GM19099 (cell line): ENCODE results near the gene GPRIN3.

Experiments used
- POLR2A ChIP-seq: IDR thresholded peaks from 3 replicates; pipeline ENCODE4 v1.6.1; 2011; ENCODE audit warnings: low read depth; ENCODE audit not compliant: insufficient read length; ENCODE audit errors: extremely low read depth

The GPRIN3 gene

DNA sequence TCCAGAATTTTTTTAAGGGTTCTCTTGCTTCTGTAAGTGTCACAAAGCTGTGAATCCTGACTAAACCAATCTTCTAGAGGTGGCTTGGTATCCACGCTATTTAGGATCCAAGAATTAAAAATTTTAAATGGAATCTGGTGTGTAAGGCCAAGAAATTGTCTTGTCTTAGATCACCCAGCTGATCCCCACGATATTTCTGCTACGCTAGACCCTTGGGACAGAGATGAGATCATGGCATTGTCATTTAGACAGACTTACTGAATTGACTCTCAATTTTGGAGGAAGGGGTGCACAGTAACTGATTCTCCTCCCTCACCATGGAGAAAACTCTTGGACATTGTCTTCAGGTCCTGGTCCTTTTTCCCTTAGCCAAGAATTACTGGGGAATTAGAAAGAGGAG is 5.7 kb downstream of the GPRIN3 start:
- no peak for TF ChIP-seq POLR2A

DNA sequence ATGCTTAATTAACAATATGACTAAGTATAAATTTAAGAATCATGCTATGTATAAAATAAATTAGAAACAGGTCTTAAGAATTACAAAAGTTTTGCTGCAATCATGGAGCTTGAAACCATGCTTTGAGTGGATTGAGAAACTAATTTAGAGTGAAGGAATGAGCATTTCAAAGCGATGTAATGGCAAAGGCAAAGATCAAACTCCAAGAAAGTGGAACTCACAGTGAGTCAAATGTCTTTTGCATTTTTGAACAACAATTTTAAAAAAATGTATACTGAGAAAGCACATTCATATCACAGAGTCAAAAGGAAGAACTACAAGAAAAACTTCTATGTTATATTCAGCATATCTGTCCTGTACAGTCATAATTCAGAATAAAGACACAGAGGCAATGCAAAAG is 6.6 kb downstream of the GPRIN3 start:
- no peak for TF ChIP-seq POLR2A

DNA sequence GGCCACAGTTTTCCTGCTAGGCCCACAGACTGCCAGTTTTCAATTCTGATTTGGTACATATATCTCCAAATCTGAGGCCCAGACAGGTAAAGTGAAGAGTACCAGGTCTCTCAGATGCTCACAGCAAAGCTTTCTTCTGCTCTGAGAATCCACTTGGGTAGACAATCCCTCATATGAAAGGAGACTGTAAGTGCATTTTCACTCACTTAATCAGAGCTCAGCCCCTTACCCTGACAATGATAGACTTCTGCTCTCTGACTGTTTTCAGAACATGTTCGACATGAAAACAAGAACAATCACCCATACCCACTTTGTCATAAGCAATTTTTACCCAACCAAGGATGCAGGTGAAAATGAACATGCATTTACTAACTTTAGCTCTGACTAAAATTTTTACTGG is 7.1 kb downstream of the GPRIN3 start:
- TF ChIP-seq POLR2A, result no peak

DNA sequence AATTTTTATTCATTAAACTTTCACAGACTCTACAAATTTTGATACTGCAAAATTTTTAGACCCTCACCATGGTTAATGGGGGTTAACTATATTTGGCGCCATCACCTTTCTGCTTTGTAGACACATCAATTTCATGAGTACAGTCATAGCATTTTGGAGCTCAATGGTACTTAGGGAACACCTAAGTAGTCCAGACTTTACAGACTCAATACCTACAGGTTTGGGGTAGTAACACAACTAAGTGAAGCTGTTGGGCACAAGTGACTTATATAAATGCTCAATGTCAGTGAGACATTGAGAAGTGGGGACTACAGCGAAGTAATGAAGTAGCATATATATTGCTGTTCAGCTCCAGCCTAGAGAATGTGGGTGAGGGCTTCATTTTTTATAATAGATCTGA is 7.5 kb downstream of the GPRIN3 start:
- TF ChIP-seq POLR2A, result no peak

DNA sequence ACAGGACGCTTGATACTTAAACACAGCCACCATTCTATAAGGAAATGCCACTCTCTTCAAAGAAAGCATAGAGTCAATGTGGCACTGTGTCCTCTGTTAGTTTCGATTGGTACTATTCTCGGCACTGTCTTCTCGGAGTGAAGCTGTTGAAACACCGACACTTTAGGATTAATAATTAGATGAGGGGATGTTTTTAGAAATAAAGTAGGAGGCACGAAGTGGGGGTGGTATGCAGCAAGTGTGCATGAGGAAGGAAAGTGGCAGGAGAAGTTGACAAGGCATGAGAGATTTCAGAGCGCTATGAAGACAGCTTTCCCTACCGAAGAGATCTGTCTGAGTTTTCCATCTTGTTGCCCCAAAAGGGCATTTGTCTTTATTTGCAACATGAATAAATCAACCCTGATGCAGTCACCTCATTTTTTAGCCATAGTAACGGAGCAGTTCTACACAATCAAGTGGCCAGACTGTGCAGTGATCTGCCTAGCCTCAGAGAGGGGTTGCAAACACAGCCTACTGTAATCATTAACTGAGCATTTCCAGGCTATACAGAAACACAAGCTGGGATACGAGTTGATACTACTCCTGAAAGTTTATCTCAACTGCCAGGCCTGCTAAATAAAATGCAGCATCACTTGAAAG is 8.3 kb downstream of the GPRIN3 start:
- no peak for TF ChIP-seq POLR2A

DNA sequence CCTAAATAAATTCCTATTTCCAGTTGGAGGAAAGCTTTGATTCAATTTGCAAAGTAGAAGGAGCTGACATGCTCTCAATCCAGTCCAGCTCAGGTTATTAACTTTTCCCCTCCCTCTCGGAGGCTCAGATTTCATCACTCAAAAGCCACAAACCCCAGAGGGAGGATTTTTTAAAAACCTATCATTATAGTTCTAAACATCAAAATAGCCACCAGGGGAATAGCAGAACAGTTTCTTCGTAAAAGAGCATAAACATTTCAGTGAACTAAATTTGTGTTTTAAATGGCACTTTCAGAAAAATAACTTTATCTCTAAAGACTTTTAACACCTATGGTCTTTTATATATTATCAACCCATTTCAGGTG is 8.8 kb downstream of the GPRIN3 start:
- TF ChIP-seq POLR2A, result no peak

DNA sequence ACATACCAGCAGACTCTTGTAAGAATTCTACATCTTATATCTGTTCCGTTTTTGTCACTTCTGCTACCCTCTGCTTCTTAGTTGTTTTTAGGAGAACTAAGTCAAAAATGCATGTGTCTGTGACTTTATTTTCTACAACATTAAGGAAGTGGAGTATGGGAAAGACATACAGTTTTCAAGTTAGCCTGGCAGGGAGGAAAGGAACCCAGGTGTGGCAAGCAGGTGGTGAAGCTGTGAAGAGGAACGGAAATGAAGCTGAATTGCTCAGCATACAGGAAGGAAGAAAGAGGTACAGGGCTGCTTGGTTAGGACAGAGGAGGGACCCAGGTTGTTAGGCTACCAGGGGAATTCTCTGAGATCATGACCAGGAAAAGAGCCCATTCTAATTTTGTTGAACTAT is 9.4 kb downstream of the GPRIN3 start:
- no peak for TF ChIP-seq POLR2A

DNA sequence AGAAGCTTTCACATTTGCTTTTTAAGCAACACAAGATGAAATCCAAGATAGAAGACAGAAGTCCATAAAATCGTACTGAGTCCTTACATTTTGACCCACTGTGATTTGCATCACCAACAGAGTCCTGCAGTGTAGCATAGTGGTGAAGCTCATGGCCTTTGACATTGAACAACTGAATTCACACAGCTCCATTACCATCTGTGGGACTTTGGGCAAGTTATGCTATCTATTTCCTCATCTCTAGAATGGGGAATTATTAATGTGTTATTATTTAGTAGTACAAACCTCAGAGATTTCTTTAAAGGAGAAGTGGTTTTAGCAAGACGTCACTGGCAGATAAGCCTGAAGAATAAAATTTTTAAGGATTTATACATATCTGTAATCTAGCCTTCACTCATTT is 10.7 kb downstream of the GPRIN3 start:
- TF ChIP-seq POLR2A, result no peak

DNA sequence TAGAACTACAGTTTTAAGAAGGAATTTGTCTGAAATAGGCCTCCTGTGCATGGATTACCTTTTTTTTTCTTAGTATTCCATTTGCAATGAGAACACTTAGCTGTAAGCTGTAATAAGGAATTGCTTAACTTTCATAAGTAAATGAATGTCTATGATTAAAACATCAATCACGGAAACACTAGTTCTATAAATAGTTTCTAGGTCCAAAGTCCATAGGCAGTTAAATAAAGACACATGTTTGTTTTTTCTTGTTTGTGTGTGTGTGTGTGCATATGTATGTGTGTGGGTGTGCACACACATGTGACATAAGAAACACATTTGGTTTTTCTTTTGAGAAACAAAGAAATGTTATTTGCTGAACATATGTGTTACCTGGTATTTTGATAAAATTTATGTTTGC is 11.2 kb downstream of the GPRIN3 start:
- no peak for TF ChIP-seq POLR2A

DNA sequence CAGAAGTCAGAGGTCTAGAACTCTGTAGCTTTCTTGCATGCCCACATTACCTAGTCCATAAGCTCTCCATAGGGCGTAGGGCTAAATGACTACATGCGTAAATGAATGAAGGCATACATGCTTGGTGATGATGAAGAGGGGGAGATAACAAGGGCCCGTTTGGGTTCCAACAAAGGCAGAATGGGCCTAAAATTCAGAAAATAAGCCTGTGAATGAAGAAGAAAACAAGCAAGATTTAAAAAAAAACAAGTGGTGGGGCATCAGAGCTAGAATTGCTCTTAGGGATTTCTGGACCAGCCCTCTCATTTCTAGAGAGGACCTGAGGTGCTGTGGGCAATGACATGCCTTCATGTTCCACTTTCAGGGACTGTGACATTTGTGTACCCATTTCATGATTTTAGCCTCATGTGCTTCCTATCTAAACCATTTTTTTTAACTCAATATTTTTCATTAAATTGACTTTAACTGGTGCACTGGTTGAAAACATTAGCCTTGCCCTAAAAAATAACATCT is 12.1 kb downstream of the GPRIN3 start:
- TF ChIP-seq POLR2A, result no peak

DNA sequence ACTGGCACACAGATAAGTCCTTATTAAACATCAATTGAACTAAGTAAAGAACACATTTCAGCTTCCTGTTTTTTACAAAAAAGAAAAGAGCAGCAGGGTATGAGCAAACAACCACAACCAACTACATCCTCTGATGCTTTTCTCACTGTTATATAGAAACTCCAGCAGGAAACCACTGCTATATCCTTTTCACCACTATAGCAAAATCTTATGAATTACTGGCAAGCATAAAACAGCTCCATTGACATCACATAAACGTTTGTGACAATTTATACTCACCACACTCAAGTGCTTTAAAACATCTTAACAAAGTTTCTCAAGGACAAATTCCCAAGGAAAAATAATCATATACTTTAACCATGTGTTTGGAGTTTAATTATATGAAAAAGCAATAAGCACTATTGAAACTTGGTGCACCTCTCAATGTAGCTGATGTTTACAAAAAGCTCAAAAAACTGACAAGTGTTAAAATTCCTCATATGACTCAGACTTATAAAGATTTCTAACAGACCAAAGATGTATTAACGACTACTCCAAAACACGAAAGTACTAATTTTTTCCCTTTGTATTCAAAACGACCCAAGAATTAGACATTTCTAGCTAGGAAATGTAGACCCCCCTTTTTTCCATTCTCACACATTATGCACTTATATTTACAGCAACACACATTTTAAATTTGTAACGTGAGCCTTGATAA is 12.9 kb downstream of the GPRIN3 start:
- no peak for TF ChIP-seq POLR2A

DNA sequence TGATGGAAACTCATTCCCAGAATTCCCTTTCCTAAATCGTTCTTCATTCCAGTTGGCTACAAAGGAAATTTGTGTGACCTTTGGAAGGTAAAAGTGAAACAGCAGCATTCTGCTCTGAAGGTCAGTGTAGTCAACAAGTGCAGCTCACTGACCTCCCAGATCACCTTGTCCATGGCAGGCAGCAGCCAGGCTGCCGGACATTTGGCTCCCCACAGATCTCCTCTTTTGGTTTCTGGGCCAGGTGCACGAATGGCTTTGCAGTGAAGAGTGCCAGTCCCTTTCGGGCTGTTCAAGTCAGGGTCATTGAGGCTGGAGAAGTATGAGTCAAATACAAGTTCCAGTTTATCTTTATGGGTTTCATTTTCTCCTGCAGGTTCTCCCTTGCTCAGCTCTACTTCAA is 14.3 kb downstream of the GPRIN3 start:
- no peak for TF ChIP-seq POLR2A

DNA sequence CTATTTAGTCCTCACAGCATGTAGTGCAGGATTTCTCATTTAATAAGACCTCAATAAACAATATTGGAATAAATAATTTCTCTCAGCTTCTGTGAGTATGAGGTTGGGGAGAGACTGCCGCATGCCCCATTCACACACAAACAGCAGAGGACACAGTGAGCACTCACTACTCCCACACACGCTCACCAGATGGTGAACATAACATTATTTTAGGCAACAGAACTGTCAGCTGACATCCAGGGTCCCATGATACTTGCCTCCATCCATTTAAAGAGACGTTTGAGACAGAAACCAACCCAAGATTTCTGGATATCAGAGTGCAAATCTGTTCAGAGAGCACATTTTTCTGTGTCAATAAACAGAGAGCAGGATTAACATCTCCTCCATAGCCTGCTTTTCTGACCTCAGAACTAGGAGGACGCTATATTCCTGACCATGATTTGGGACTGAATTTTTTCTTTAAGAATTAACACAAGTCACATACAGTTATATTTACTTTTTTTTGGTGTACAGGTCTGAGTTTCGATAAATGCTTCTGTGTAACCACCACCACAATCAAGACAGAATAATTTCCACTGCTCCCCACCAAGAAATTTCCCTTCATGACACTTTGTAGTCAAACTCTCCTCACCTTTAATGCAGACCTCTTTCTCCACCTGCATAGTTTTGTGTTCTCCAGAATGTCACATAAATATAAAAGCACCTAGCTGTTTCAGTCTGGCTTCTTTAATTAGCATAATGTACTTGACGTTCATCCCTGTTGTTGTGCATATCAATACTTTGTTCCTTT is 16.7 kb downstream of the GPRIN3 start:
- TF ChIP-seq POLR2A, result no peak

DNA sequence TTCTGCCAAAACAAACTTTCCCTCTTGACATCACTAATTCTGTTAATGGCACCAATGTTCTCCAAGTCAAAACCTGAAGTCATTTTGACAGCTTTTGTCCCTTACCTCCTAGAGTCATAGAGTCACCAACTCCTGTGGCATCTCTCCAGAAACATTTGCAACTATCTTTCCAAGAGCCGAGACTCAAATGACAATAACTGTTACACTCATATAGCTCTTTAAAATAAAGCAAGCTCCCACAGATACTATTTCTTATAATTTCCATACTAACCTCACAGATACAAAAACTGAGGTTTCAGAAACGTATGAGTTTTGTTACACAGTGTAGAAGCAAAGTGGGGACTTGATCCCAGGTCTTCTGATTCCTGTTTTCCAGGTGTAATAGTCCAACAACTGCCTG is 18.3 kb downstream of the GPRIN3 start:
- no peak for TF ChIP-seq POLR2A

DNA sequence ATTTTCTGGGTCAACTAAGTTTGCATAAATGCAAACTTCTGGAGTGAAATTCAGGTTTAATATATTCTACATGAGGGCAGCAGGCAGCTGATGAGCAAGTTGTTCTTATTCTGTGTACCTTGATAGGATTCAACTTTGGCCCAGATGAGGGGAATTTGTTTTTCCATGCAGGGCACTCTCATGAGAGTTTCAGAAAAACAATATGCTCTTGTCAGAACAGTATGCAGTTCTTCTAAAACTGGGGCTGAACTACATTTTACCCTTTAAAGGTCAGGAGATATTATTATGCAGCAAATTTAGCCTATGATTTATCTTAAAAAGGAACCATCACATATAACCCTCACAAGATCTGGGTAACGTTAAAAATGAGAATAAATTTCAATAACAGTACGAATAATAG is 19.2 kb downstream of the GPRIN3 start:
- TF ChIP-seq POLR2A, result no peak

DNA sequence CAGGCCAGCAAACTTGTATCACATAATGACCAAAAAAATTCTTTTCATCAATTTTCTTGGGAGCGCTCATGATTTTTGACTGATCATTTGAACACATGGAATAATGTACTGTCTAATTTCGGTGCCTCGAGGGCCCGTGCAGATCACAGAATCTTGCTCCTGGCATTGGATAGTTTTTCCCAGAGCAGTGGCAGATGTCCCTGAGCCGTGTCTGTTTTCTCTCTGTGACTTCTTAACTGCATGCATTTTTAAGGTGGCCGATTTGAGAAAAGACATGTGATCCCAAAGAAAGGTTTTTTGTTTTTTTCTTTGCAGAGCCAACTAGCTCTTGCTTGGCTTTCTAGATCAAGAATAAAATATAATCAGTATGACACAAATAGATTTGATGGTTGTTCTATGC is 19.7 kb downstream of the GPRIN3 start:
- no peak for TF ChIP-seq POLR2A
